Measurements from ENCODE around the gene NR1D2. TPM values are rescaled to one million over a fixed set of nuclear protein-coding genes. Genes with fewer than 3 reads are reported as not detected.

The NR1D2 gene
- total RNA-seq, 1 donor = 70.6 TPM

GRCh38 chr3:23926246-23926645, 18.8 kb upstream of the NR1D2 start:
- no peak overlapping the region for H3K4me2 ChIP-seq (ENCODE audit: insufficient read depth, low read length)
- peaks cover under 1% of the 10 kb centered on the region for H4K20me1 ChIP-seq (ENCODE audit: insufficient read depth, low read length)
- H2AFZ ChIP-seq (ENCODE audit: low read length) = no peak overlapping the region
- H3K4me1 ChIP-seq (ENCODE audit: insufficient read depth, low read length) = peaks cover 8% of the 10 kb centered on the region
- no peak for DNase-seq (ENCODE audit: insufficient read length, low spot score, missing footprints)
- no peaks in the 10 kb centered on the region for H3K27me3 ChIP-seq (ENCODE audit: insufficient read depth, low read length)
- TF ChIP-seq, protein P1, sequence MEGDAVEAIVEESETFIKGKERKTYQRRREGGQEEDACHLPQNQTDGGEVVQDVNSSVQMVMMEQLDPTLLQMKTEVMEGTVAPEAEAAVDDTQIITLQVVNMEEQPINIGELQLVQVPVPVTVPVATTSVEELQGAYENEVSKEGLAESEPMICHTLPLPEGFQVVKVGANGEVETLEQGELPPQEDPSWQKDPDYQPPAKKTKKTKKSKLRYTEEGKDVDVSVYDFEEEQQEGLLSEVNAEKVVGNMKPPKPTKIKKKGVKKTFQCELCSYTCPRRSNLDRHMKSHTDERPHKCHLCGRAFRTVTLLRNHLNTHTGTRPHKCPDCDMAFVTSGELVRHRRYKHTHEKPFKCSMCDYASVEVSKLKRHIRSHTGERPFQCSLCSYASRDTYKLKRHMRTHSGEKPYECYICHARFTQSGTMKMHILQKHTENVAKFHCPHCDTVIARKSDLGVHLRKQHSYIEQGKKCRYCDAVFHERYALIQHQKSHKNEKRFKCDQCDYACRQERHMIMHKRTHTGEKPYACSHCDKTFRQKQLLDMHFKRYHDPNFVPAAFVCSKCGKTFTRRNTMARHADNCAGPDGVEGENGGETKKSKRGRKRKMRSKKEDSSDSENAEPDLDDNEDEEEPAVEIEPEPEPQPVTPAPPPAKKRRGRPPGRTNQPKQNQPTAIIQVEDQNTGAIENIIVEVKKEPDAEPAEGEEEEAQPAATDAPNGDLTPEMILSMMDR (IDR thresholded peaks at IDR 0.05; ENCODE audit: extremely low read depth, low read depth, low read length) = no peak
- no peak overlapping the region for H3K27ac ChIP-seq (ENCODE audit: low read depth, low read length)
- H3K79me2 ChIP-seq (ENCODE audit: insufficient read depth, low read length) = no peaks in the 10 kb centered on the region
- no peak overlapping the region for H3K4me3 ChIP-seq (ENCODE audit: insufficient read depth, low read length)
- H3K9me3 ChIP-seq (ENCODE audit: low read depth, low read length) = no peaks in the 10 kb centered on the region
- H3K36me3 ChIP-seq (ENCODE audit: insufficient read depth, low read length) = no peaks in the 10 kb centered on the region

GRCh38 chr3:23926736-23927135, 18.4 kb upstream of the NR1D2 start:
- TF ChIP-seq, protein P1 (IDR thresholded peaks at IDR 0.05; ENCODE audit: extremely low read depth, low read depth, low read length) = peak; percentile 21
- no peaks in the 10 kb centered on the region for H3K27me3 ChIP-seq (ENCODE audit: insufficient read depth, low read length)
- H3K9me3 ChIP-seq (ENCODE audit: low read depth, low read length) = no peaks in the 10 kb centered on the region
- DNase-seq (ENCODE audit: insufficient read length, low spot score, missing footprints) = no peak
- no peak overlapping the region for H3K4me3 ChIP-seq (ENCODE audit: insufficient read depth, low read length)
- no peaks in the 10 kb centered on the region for H3K36me3 ChIP-seq (ENCODE audit: insufficient read depth, low read length)
- no peak overlapping the region for H2AFZ ChIP-seq (ENCODE audit: low read length)
- peaks cover 8% of the 10 kb centered on the region for H3K4me1 ChIP-seq (ENCODE audit: insufficient read depth, low read length)
- H4K20me1 ChIP-seq (ENCODE audit: insufficient read depth, low read length) = no peaks in the 10 kb centered on the region
- H3K27ac ChIP-seq (ENCODE audit: low read depth, low read length) = no peak overlapping the region
- H3K79me2 ChIP-seq (ENCODE audit: insufficient read depth, low read length) = no peaks in the 10 kb centered on the region
- no peak overlapping the region for H3K4me2 ChIP-seq (ENCODE audit: insufficient read depth, low read length)

GRCh38 chr3:23928524-23928923, 16.6 kb upstream of the NR1D2 start:
- Histone ChIP-seq H3K79me2 (ENCODE audit: insufficient read depth, low read length) (no peaks in the 10 kb centered on the region), H3K4me1 (ENCODE audit: insufficient read depth, low read length) (peaks cover 8% of the 10 kb centered on the region), H3K27me3 (ENCODE audit: insufficient read depth, low read length) (no peaks in the 10 kb centered on the region), H2AFZ (ENCODE audit: low read length) (no peak overlapping the region), H4K20me1 (ENCODE audit: insufficient read depth, low read length) (no peaks in the 10 kb centered on the region), H3K36me3 (ENCODE audit: insufficient read depth, low read length) (no peaks in the 10 kb centered on the region), H3K4me3 (ENCODE audit: insufficient read depth, low read length) (no peak overlapping the region), H3K9me3 (ENCODE audit: low read depth, low read length) (no peaks in the 10 kb centered on the region), H3K4me2 (ENCODE audit: insufficient read depth, low read length) (no peak overlapping the region), H3K27ac (ENCODE audit: low read depth, low read length) (no peak overlapping the region)
- TF ChIP-seq, protein P1 (IDR thresholded peaks at IDR 0.05; ENCODE audit: extremely low read depth, low read depth, low read length) = no peak
- DNase-seq (ENCODE audit: insufficient read length, low spot score, missing footprints) = no peak

DNA sequence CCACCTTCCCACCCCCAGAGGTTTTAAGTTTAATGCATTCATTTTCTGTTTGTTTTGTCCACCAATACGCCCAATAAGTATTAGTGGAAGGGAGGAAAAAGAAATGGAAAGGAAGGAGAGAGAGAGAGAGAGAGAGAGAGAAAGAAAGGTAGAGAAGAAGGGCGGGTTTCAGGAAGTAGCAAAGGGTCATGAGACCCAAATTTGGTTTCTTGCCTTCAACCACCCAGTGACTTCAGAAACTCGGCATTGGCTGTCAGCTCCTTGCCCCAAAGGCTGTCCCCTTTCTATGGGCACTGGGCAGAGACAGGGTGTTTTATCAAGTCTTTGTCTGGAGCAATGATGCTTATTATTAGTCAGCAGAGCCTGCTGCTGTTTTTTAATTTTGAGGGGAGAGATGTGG, 13.5 kb upstream of the NR1D2 start:
- DNase-seq (ENCODE audit: insufficient read length, low spot score, missing footprints) = no peak
- Histone ChIP-seq H3K9me3 (ENCODE audit: low read depth, low read length) (no peaks in the 10 kb centered on the region), H3K4me1 (ENCODE audit: insufficient read depth, low read length) (no peaks in the 10 kb centered on the region), H3K4me2 (ENCODE audit: insufficient read depth, low read length) (no peak overlapping the region), H3K27ac (ENCODE audit: low read depth, low read length) (no peak overlapping the region), H2AFZ (ENCODE audit: low read length) (no peak overlapping the region), H4K20me1 (ENCODE audit: insufficient read depth, low read length) (no peaks in the 10 kb centered on the region), H3K27me3 (ENCODE audit: insufficient read depth, low read length) (peaks cover 4% of the 10 kb centered on the region), H3K4me3 (ENCODE audit: insufficient read depth, low read length) (no peak overlapping the region), H3K79me2 (ENCODE audit: insufficient read depth, low read length) (no peaks in the 10 kb centered on the region), H3K36me3 (ENCODE audit: insufficient read depth, low read length) (no peaks in the 10 kb centered on the region)
- TF ChIP-seq, protein P1 (IDR thresholded peaks at IDR 0.05; ENCODE audit: extremely low read depth, low read depth, low read length) = no peak
